Adrenal gland (tissue), 5 donors: Measurements from ENCODE around the gene ARHGAP32.

Experiments
- CTCF ChIP-seq, 6 experiments: fragments of 450-650 bp in 4 of 6; fragments of 200-600 bp in 2 of 6; sonication (generic) in 1 of 6; IDR thresholded peaks; 1 replicate in 5 of 6; 2 replicates in 1 of 6; pipeline versions ENCODE4 v1.5.1 to v1.8.0; 2016 to 2021; ENCODE audit warnings: antibody characterized with exemption in 6 of 6, mild to moderate bottlenecking in 2 of 6, moderate library complexity in 1 of 6
- POLR2A ChIP-seq, 2 donors: fragments of 450-650 bp; IDR thresholded peaks; one replicate each; pipeline ENCODE4 v1.6.1; 2017; ENCODE audit warnings: antibody characterized with exemption in 2 of 2, mild to moderate bottlenecking in 2 of 2, moderate library complexity in 1 of 2
- donor health status: DM: no; HTN: no; CAD: no.

- TF ChIP-seq CTCF (IDR thresholded peaks at IDR 0.05) (no peak), POLR2A (IDR thresholded peaks at IDR 0.05) (no peak)
Measured at GRCh38 chr11:129211397-129211796, 19.3 kb upstream of the ARHGAP32 start.
